GM18511 (cell line): Measurements from ENCODE around the gene MIB1.
"Not testable (repeated sequence)": the region's sequence is repeated elsewhere in the genome, so short reads cannot be mapped to it uniquely, and the experiment has no call there.

Source experiments
- ATAC-seq: cut with Tn5 transposase; IDR thresholded peaks from one replicate; pipeline ENCODE4 v1.9.1; 2021; ENCODE audit warnings: mild to moderate bottlenecking, moderate library complexity; ENCODE audit not compliant: unreplicated experiment

MIB1 gene

GRCh38 chr18:21743166-21743832 is 2.7 kb downstream of the MIB1 start:
- no peak for ATAC-seq

GRCh38 chr18:21745231-21745630 is 4.6 kb downstream of the MIB1 start:
- no peak for ATAC-seq

- ATAC-seq = no peak
These were observed 6.7 kb downstream of the MIB1 start for GRCh38 chr18:21747268-21747667.

- ATAC-seq = no peak
These were observed 7.4 kb downstream of the MIB1 start for GRCh38 chr18:21747764-21748693.

GRCh38 chr18:21757833-21758232 is 17.2 kb downstream of the MIB1 start:
- ATAC-seq = no peak

GRCh38 chr18:21759836-21760235 is 19.2 kb downstream of the MIB1 start:
- ATAC-seq = no peak

- no peak for ATAC-seq
These were observed 19.7 kb downstream of the MIB1 start for GRCh38 chr18:21760321-21760720.

- ATAC-seq = no peak
These were observed 21.0 kb downstream of the MIB1 start for GRCh38 chr18:21761471-21762115.

- ATAC-seq = no peak
These were observed 21.7 kb downstream of the MIB1 start for GRCh38 chr18:21762181-21762772.

GRCh38 chr18:21763846-21764646 is 23.5 kb downstream of the MIB1 start:
- ATAC-seq = no peak

GRCh38 chr18:21769206-21769605 is 28.6 kb downstream of the MIB1 start:
- ATAC-seq = no peak

- no peak for ATAC-seq
These were observed 34.1 kb downstream of the MIB1 start for GRCh38 chr18:21774722-21775121.

GRCh38 chr18:21777814-21778213 is 37.2 kb downstream of the MIB1 start:
- peak; percentile 76 for ATAC-seq

- ATAC-seq = no peak
These were observed 45.9 kb downstream of the MIB1 start for GRCh38 chr18:21786526-21786925.

- ATAC-seq = not testable (repeated sequence)
These were observed 55.5 kb downstream of the MIB1 start for GRCh38 chr18:21796089-21796488.

- no peak for ATAC-seq
These were observed 57.5 kb downstream of the MIB1 start for GRCh38 chr18:21798126-21798525.

GRCh38 chr18:21799721-21800120 is 59.1 kb downstream of the MIB1 start:
- ATAC-seq = no peak

GRCh38 chr18:21803495-21803894 is 62.9 kb downstream of the MIB1 start:
- ATAC-seq = no peak

- ATAC-seq = no peak
These were observed 65.3 kb downstream of the MIB1 start for GRCh38 chr18:21805771-21806366.

- ATAC-seq = no peak
These were observed 67.6 kb downstream of the MIB1 start for GRCh38 chr18:21808185-21808584.
